IPS DF 4.7 (cell line): Measurements from ENCODE around the gene SPDYE4.
A peak's percentile ranks its signal among the peaks of the same experiment; 100 is the strongest.

ENCODE experiments used
- DNase-seq: peaks from one replicate; pipeline ENCODE4 v3.0.0-alpha.2; 2013; ENCODE audit warnings: low spot score; ENCODE audit errors: extremely low read depth

Gene SPDYE4

GRCh38 chr17:8785547-8786413 is 27.4 kb upstream of the SPDYE4 start:
- DNase-seq: peak; percentile 84

- no peak for DNase-seq
These were observed 23.8 kb upstream of the SPDYE4 start for GRCh38 chr17:8782176-8782575.

GRCh38 chr17:8781776-8782175 is 23.4 kb upstream of the SPDYE4 start:
- DNase-seq: no peak

DNA sequence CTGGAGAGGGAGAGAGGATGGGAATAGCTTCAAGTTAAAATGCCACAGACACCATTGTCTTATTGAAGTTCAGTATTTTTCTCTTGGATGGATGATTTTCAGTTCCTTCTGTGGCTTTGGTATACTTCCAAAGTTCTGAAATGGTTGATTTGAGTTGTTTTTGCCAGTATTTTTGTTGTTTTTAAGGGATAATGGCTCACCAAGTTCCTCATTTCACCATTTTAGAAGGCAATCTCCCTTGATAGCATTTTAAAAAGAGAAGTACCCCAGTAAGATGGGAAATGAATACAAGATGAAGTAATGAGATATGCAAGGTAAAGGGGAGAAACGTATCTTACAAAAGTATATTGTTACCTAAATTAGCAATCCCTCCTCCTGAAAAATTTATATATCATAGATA is 18.5 kb upstream of the SPDYE4 start:
- no peak for DNase-seq

DNA sequence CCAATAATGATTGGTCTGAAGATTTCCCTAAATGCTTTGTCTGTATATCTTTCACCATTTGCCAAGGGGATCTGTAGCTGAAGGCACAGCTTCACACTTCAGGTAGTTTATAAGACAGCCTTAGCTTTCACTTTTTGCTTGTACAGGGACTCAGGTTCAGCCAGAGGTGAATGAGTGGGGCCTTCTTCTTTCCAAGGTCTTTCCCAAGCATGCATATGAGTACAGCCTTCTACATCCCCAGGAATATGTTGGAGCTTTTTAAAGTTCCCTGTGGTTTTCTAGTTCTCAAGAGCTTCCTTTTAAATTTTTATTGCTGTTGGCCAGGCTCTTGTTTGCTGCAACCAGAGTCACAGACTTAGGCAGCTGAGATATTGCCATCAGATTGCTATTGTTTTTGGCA is 17.9 kb upstream of the SPDYE4 start:
- DNase-seq: no peak

GRCh38 chr17:8766731-8767130 is 8.4 kb upstream of the SPDYE4 start:
- no peak for DNase-seq

DNA sequence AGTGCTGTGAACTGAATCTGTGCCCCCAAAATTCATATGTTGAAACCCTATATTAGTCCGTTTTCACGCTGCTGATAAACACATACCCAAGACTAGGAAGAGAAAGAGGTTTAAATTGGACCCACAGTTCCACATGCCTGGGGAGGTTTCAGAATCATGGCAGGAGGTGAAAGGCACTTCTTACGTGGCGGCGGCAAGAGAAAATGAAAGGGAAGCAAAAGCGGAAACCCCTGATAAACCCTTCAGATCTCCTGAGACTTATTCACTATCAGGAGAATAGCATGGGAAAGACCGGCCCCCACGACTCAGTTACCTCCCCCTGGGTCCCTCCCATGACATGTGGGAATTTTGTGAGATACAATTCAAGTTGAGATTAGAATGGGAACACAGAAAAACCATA is 3.7 kb upstream of the SPDYE4 start:
- DNase-seq: no peak

DNA sequence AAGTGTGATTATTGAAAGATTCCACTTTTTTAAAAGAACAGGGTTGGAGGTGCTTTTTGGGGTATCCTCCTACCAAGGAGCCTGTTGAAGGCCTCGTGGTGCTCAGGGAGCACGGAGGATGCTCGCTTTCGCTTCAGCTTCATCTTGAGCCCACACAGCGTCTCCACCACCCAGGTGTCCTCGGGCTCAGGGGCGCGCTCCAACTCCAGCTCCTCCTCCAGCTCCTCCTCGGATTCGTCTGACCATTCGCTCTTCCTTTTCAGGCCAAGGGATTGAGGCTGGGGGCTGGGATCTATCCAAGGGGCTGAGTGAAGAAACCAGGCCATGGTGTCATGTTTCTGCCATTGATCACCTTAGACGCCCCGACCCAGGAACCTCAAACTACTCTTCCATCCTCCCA is 1.2 kb downstream of the SPDYE4 start:
- no peak for DNase-seq

DNA sequence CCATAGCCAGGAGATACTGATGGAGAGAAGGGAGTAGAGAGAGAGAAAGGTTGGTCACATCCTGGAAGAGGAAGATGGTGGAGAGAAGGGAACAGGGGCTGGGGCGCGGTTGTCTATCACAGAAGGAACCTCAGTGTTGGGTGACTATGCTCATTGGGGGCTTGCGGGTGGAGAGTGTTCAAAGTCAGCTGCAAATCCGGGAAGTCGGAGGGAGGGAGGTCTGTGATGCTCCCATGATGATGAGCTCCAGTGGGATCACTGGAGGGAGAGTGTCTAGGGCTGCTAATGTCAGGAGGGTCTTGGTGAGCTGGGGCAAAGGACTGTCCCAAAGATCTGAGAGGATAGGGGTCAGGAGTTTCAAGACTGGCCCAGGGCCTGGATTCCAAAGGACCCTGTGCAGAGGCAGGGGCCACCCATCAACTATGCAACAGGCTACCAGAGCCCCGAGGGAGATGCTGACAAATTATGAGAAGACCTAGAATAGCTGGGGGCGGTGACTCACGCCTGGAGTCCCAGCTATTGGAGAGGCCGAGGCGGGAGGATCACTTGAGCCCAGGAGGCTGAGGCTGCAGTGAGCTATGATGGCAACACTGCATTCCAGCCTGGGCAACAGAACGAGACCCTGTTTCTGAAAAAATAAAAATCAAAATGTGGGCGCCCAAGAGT is 2.6 kb downstream of the SPDYE4 start:
- no peak for DNase-seq

- DNase-seq: no peak
These were observed 3.5 kb downstream of the SPDYE4 start for GRCh38 chr17:8754890-8755289.

- no peak for DNase-seq
These were observed 4.3 kb downstream of the SPDYE4 start for GRCh38 chr17:8753976-8754440.

DNA sequence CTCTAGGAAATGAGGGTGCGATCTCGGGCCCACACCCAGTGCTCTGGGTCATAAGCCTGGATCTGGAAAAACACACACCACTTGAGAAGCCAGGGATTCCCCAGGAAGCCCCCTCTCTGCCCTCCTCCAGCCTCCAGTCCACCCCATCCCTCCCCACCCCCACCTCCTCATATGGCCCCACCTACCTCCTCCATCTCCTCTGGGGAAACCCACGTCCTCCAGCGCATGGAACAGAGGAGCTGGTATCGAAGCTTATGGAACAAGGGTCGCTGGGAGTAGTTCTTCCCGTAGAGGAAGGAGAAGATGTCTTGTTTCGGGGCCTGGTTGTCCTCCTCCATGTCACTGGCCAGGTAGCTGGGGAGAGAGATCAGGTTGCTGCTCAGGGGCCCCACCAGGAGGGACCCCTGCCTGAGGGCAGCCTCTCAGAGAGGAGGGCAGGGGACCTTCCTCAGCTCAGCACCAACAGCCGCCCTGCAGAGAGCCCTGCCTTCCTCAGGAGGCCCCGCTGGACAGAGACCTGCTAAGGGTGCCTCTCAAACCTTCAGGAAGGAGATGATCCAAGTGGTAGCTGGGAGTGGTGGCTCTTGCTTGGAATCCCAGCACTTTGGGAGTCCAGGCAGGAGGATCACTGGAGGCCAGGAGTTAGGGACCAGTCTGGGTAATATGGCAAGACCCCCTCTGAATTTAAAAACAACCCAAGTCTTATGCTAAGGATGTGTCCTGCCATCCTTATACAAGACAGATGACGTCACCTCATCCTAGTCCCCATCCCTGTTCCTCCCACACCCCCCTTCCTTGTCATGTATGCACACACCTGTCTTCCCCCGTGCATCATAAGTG is 5.0 kb downstream of the SPDYE4 start:
- no peak for DNase-seq

DNA sequence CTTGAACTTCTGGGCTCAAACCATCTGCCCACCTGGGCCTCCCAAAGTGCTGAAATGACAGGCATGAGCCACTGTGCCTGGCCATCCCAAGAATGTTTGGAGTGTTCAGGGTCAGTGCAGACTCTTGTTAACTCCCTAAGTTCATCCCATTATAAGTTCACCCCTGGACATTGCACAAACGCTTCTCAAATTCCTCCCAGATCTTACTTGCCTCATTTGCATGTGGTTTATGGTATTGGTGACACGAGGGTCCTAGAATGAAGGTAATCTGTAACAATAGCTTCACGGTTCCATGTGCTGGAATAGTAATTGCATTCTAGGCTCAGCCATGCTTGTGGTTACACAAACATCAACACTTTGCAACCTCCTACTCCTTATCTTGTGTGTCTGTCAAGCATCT is 8.7 kb downstream of the SPDYE4 start:
- DNase-seq: no peak

- no peak for DNase-seq
These were observed 10.6 kb downstream of the SPDYE4 start for GRCh38 chr17:8747742-8748141.

- DNase-seq: no peak
These were observed 11.7 kb downstream of the SPDYE4 start for GRCh38 chr17:8746501-8747236.

DNA sequence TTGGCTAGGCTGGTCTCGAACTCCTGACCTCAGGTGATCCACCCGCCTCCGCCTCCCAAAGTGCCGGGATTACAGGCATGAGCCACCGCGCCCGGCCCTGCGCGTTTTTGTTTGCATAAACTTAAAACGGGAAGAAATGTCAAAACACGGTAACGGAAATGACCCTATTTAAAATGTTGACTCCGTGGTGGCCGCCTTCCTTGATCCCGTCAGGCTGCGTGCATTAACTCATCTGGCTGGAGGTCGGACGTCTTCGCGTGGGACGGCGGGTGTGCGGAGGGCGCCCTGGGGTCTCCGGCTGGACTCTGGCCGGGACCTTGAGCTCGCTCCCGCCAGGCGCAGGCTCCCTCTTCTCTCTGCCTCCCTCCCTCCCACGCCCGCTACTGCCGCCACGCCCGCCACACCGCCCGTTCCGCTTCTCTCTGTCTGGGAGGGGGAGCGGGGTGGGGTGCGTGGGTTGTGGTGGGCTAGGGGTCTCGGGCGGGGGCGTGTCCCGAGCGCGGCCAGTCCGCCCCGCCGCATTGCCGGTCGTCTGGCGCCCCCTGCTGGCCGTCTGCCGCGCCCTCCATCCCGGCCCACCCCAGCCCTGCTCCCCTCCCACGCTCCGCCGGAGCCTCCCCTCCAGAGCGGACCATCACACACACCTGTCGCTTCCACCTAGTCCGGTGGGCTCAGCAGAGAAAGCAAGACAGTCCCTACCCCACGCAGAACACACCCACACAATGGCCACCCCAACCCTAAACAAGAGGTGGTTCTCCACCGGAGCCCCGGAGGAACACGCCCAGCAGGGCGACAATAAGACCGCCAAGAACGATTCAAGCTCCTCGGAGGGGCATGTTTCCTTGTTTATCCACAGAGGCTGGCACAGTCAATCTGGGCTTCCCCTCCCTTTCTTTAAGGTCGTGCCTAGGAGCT is 12.5 kb downstream of the SPDYE4 start:
- no peak for DNase-seq

GRCh38 chr17:8744086-8744785 is 14.1 kb downstream of the SPDYE4 start:
- no peak for DNase-seq

GRCh38 chr17:8742819-8743218 is 15.5 kb downstream of the SPDYE4 start:
- no peak for DNase-seq

GRCh38 chr17:8742274-8742673 is 16.1 kb downstream of the SPDYE4 start:
- no peak for DNase-seq

GRCh38 chr17:8741771-8742170 is 16.6 kb downstream of the SPDYE4 start:
- no peak for DNase-seq
